ENCODE data around the gene AIFM3. TPM values are rescaled to one million over a fixed set of nuclear protein-coding genes. Genes with fewer than 3 reads are reported as not detected.
"Not testable (repeated sequence)": the region's sequence is repeated elsewhere in the genome, so short reads cannot be mapped to it uniquely, and the experiment has no call there.

AIFM3 gene
- total and polyA plus RNA-seq, 11 donors = 0.25 to 3.0 (median 0.49) TPM; not detected in 2

DNA sequence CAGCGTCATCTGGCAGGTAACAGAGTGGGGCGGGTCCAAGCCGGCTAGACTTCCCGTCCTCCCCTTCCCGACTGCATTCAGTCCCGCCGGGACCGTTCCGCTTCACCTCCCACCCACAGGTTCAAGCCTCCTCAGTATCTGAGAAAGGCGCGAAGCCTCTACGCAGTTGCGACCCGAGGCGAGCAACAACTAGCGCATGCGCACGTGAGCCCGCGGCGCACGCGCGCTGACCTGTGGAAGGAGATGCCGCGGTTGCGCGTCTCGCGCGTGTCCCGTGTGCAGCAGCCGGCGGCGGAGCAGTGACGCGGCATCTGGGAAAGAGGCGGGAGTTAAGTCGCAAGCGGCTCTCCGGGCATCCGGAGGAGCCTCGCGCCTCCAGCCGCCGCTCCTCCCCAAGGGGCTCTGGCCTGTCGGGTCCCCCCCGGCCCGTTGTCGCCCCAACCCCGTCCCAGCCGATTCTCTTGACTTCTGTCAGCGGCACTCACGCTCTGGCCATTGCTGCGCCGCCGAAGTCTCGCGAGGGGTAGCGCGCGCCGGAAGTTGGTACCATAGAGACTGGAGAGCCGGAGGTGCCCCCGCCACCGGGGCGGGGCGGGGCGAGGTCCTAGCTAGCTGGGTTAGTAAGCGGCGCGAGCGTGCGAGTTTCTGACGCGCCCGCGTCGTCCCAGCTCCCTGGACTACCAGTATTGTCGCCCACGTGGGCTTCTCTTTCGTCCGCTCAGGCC is 34.7 kb downstream of the AIFM3 start, which contains the start of gene THAP7:
THAP7 (minus strand) TSS at position 518 of the 725 bp plus-strand sequence; CDS start at position 311, 207 bp downstream.
- TF ChIP-seq, protein P1, sequence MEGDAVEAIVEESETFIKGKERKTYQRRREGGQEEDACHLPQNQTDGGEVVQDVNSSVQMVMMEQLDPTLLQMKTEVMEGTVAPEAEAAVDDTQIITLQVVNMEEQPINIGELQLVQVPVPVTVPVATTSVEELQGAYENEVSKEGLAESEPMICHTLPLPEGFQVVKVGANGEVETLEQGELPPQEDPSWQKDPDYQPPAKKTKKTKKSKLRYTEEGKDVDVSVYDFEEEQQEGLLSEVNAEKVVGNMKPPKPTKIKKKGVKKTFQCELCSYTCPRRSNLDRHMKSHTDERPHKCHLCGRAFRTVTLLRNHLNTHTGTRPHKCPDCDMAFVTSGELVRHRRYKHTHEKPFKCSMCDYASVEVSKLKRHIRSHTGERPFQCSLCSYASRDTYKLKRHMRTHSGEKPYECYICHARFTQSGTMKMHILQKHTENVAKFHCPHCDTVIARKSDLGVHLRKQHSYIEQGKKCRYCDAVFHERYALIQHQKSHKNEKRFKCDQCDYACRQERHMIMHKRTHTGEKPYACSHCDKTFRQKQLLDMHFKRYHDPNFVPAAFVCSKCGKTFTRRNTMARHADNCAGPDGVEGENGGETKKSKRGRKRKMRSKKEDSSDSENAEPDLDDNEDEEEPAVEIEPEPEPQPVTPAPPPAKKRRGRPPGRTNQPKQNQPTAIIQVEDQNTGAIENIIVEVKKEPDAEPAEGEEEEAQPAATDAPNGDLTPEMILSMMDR (IDR thresholded peaks at IDR 0.05) = no peak
- peak in 1 of 2 donors; percentile 76 for TF ChIP-seq POLR2A (IDR thresholded peaks at IDR 0.05)
- Histone ChIP-seq H3K9me3 (no peaks in the 10 kb centered on the region), H3K36me3 (peaks cover 0 to 37% (median 29%) of the 10 kb centered on the region in 9 donors), H3K4me1 (peaks cover 3 to 36% (median 30%) of the 10 kb centered on the region in 12 donors), H3K4me3 (peak within 1 kb of the TSS; percentile 61 to 94 (median 78)), H3K27me3 (no peaks in the 10 kb centered on the region), H3K27ac (peak within 1 kb of the TSS; percentile 91 to 99 (median 98))
- ATAC-seq = peak; percentile 95 to 97 (median 96)
- DNase-seq = peak; percentile 97 to 99 (median 98)
- intact Hi-C loops (cut with DNase I) = loop anchor here in 3 of 10 donors (2.0 to 10.0 kb wide), 3 partner anchors 21 to 147 kb away; partner anchors contain the start of genes PI4KA (in 2 of the 3), SNAP29 (in 2 of the 3) and CRKL (in 1 of the 3)
- 0% methylated on average over 23 to 83 of the region's 83 CpGs for WGBS, 4 donors

GRCh38 chr22:21003782-21004181 is 36.7 kb downstream of the AIFM3 start:
- no peaks in the 10 kb centered on the region for H3K9me3 ChIP-seq
- no peaks in the 10 kb centered on the region for H3K27me3 ChIP-seq
- 79 to 89% (median 85%) methylated on average over 4 of the region's 4 CpGs for WGBS, 4 donors
- ATAC-seq (no peak), DNase-seq (no peak)
- intact Hi-C loops (cut with DNase I) = loop anchor here in 3 of 10 donors (5.0 to 10.0 kb wide), 2 partner anchors 86 to 149 kb away; partner anchors contain the start of genes PI4KA (in 2 of the 3), SNAP29 (in 2 of the 3) and CRKL (in 1 of the 3)
- no peak overlapping the region for H3K4me3 ChIP-seq
- peaks cover 0 to 17% (median 15%) of the 10 kb centered on the region in 9 donors for H3K36me3 ChIP-seq
- TF ChIP-seq, protein P1 (IDR thresholded peaks at IDR 0.05) = no peak
- no peak for TF ChIP-seq POLR2A (IDR thresholded peaks at IDR 0.05)
- H3K27ac ChIP-seq = peak overlapping the region in 2 of 12 donors; percentile 94 to 98
- H3K4me1 ChIP-seq = peaks cover 3 to 36% (median 30%) of the 10 kb centered on the region in 12 donors

DNA sequence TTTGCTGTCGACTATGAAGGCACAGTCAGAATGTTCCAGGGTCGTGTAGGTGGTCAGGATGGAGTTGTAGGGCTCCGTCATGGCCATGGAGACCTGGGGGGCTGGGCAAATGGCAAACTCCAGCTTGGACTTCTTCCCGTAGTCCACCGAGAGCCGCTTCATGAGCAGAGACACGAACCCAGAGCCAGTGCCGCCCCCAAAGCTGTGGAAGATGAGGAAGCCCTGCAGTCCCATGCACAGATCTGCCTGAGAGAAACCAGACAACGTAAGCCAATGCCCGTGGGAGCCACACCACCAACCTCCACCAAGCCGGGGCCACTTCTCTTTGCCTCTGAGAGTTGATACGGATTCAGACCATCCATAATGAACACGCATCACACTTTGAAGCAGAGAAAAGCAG is 42.2 kb downstream of the AIFM3 start:
- 85 to 89% (median 86%) methylated on average over 9 to 13 of the region's 13 CpGs for WGBS, 4 donors
- not testable (repeated sequence) for H3K9me3 ChIP-seq, H3K4me3 ChIP-seq, ATAC-seq, H3K4me1 ChIP-seq, H3K36me3 ChIP-seq, DNase-seq, H3K27me3 ChIP-seq, H3K27ac ChIP-seq
- intact Hi-C loops (cut with DNase I) = loop anchor here in 2 of 10 donors (10.0 kb wide), 1 partner anchor 154 kb away; the partner anchor contains the start of genes PI4KA (in 2 of the 2) and SNAP29 (in 2 of the 2)

- Histone ChIP-seq H3K9me3 (no peaks in the 10 kb centered on the region), H3K27me3 (no peaks in the 10 kb centered on the region), H3K27ac (no peak overlapping the region), H3K4me1 (peaks cover 3 to 15% (median 12%) of the 10 kb centered on the region in 12 donors), H3K4me3 (no peak overlapping the region), H3K36me3 (no peaks in the 10 kb centered on the region)
- WGBS, 4 donors = 44 to 65% (median 54%) methylated on average over 10 of the region's 10 CpGs
- DNase-seq (no peak), ATAC-seq (peak in 2 of 4 donors; percentile 34 to 37)
- no peak for TF ChIP-seq POLR2A (IDR thresholded peaks at IDR 0.05)
- TF ChIP-seq, protein P1 (IDR thresholded peaks at IDR 0.05) = no peak
- intact Hi-C loops (cut with DNase I) = loop anchor here in 3 of 10 donors (5.0 to 10.0 kb wide), 4 partner anchors 37 to 155 kb away; partner anchors contain the start of genes PI4KA (in 2 of the 3), SNAP29 (in 2 of the 3), AIFM3 (in 1 of the 3) and LRRC74B (in 1 of the 3)
Observed at GRCh38 chr22:21009638-21010425, 42.8 kb downstream of the AIFM3 start.
